ENCODE measurements around the gene TPCN2. TPM values are rescaled to one million over a fixed set of nuclear protein-coding genes. Genes with fewer than 3 reads are reported as not detected.

TPCN2 gene
- total RNA-seq, 1 experiment from 2014 or later, result 63.6 TPM

DNA sequence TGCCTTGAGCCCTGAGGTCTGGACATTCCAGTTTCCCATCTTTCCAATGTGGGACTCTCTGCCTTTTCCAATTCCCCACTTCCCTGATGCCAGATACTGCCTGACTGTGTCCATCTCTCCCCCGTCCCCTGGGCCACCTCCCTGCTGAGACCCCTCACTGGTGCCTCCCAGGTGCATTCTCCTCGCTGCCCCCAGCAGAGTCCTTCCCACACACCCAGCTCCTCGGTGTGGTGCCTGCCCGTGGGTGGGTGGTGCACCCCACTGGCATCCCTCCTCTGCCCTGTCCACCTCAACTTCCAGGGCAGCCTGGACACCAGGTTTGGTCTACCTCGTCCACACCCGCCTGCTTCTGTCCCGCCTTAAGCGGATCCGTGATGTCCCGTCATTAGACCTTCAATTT, 30.8 kb upstream of the TPCN2 start:
- Histone ChIP-seq H3K36me3 (ENCODE audit: control insufficient read depth, insufficient read depth, low read length) (no peaks in the 10 kb centered on the region), H3K9me3 (no peaks in the 10 kb centered on the region), H3K4me1 (peaks cover 17% of the 10 kb centered on the region), H3K4me3 (ENCODE audit: low read depth, low read length) (no peak overlapping the region), H3K27me3 (replicated peaks; ENCODE audit: control insufficient read depth, insufficient read depth, low read length) (no peaks in the 10 kb centered on the region)
- ChIA-PET CTCF (no interaction called here), POLR2A (no interaction called here)
- H3K9me3 Mint-ChIP-seq (ENCODE audit: unreplicated experiment), result peaks cover 10% of the 10 kb centered on the region
- H3K4me1 Mint-ChIP-seq (ENCODE audit: low read depth, unreplicated experiment), result no peaks in the 10 kb centered on the region
- no peak for TF ChIP-seq CTCF (IDR thresholded peaks at IDR 0.05; ENCODE audit: insufficient read depth in 1 of 2, low read depth in 1 of 2, low read length in 1 of 2, severe bottlenecking in 1 of 2, unreplicated experiment in 1 of 2)
- H3K27me3 Mint-ChIP-seq (ENCODE audit: insufficient read depth, unreplicated experiment), result no peaks in the 10 kb centered on the region
- BruUV-seq (replicated peaks), result no TSS peak
- H3K36me3 Mint-ChIP-seq (ENCODE audit: insufficient read depth, unreplicated experiment), result peaks cover 6% of the 10 kb centered on the region
- DNase-seq, result no peak
- no peak overlapping the region for H3K4me3 Mint-ChIP-seq (ENCODE audit: unreplicated experiment)
- no peak overlapping the region for H3K27ac Mint-ChIP-seq (ENCODE audit: unreplicated experiment)
- intact Hi-C loops (cut with micrococcal nuclease; ENCODE audit: unreplicated experiment), result no loop called here

GRCh38 chr11:69018924-69019323, 29.8 kb upstream of the TPCN2 start:
- Mint-ChIP-seq H3K9me3 (ENCODE audit: unreplicated experiment) (peaks cover 10% of the 10 kb centered on the region), H3K4me3 (ENCODE audit: unreplicated experiment) (no peak overlapping the region)
- CTCF ChIA-PET, result no interaction called here

DNA sequence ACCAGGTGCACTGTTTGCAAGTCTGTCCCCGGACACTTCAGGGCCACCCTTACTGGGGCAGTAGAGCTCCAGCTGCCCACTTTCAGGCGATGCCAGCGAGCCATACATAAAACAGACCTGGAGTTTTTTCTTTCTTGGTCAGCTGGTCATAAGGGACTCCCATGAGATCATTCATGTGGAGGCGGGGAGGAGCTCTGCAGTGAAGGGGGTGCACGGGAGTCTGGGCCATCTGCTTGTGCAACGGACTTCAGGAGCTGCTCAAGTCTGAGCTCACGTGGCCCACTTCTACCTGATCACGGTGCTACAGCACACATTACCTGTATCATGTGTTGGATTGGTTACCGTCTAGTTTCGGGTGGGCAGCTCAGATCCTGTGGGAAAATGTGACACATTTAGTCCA, 26.5 kb upstream of the TPCN2 start:
- DNase-seq, result no peak
- ChIA-PET POLR2A (interaction anchor here (0.7 kb wide), 1 partner anchor 42 kb away, joined by 3 read pairs; no protein-coding TSS in a partner anchor), CTCF (interaction anchor here (0.6 to 0.9 kb wide), 2 partner anchors 14 to 634 kb away, joined by 3 read pairs; no protein-coding TSS in a partner anchor)
- intact Hi-C loops (cut with micrococcal nuclease; ENCODE audit: unreplicated experiment), result no loop called here
- no peaks in the 10 kb centered on the region for H3K36me3 ChIP-seq (ENCODE audit: control insufficient read depth, insufficient read depth, low read length)
- H3K9me3 ChIP-seq, result no peaks in the 10 kb centered on the region
- Mint-ChIP-seq H3K4me3 (ENCODE audit: unreplicated experiment) (no peak overlapping the region), H3K36me3 (ENCODE audit: insufficient read depth, unreplicated experiment) (no peaks in the 10 kb centered on the region), H3K27me3 (ENCODE audit: insufficient read depth, unreplicated experiment) (no peaks in the 10 kb centered on the region), H3K27ac (ENCODE audit: unreplicated experiment) (no peak overlapping the region), H3K9me3 (ENCODE audit: unreplicated experiment) (no peaks in the 10 kb centered on the region), H3K4me1 (ENCODE audit: low read depth, unreplicated experiment) (no peaks in the 10 kb centered on the region)
- no peak overlapping the region for H3K4me3 ChIP-seq (ENCODE audit: low read depth, low read length)
- TF ChIP-seq CTCF (IDR thresholded peaks at IDR 0.05; ENCODE audit: insufficient read depth in 1 of 2, low read depth in 1 of 2, low read length in 1 of 2, severe bottlenecking in 1 of 2, unreplicated experiment in 1 of 2), result no peak
- H3K27me3 ChIP-seq (replicated peaks; ENCODE audit: control insufficient read depth, insufficient read depth, low read length), result no peaks in the 10 kb centered on the region
- no TSS peak for BruUV-seq (replicated peaks)
- H3K4me1 ChIP-seq, result no peaks in the 10 kb centered on the region

More at GRCh38 chr11:69018924-69019323, 29.8 kb upstream of the TPCN2 start:
- no peaks in the 10 kb centered on the region for H3K9me3 ChIP-seq
- no TSS peak for BruUV-seq (replicated peaks)
- DNase-seq, result no peak
- no peaks in the 10 kb centered on the region for H3K4me1 Mint-ChIP-seq (ENCODE audit: low read depth, unreplicated experiment)
- peaks cover 11% of the 10 kb centered on the region for H3K4me1 ChIP-seq
- no peaks in the 10 kb centered on the region for H3K27me3 ChIP-seq (replicated peaks; ENCODE audit: control insufficient read depth, insufficient read depth, low read length)
- no peaks in the 10 kb centered on the region for H3K36me3 ChIP-seq (ENCODE audit: control insufficient read depth, insufficient read depth, low read length)
- H3K27ac Mint-ChIP-seq (ENCODE audit: unreplicated experiment), result no peak overlapping the region
- H3K27me3 Mint-ChIP-seq (ENCODE audit: insufficient read depth, unreplicated experiment), result no peaks in the 10 kb centered on the region
- H3K4me3 ChIP-seq (ENCODE audit: low read depth, low read length), result no peak overlapping the region
- no peak for TF ChIP-seq CTCF (IDR thresholded peaks at IDR 0.05; ENCODE audit: insufficient read depth in 1 of 2, low read depth in 1 of 2, low read length in 1 of 2, severe bottlenecking in 1 of 2, unreplicated experiment in 1 of 2)
- intact Hi-C loops (cut with micrococcal nuclease; ENCODE audit: unreplicated experiment), result no loop called here
- peaks cover 6% of the 10 kb centered on the region for H3K36me3 Mint-ChIP-seq (ENCODE audit: insufficient read depth, unreplicated experiment)
- POLR2A ChIA-PET, result interaction anchor here (0.9 kb wide), 1 partner anchor 30 kb away, joined by 3 read pairs; no protein-coding TSS in a partner anchor

Measured in Caco-2 (cell line).